Peyer's patch (tissue), 4 donors: Measurements from ENCODE around the gene MAP6D1.

Experiments
- CTCF ChIP-seq, 6 experiments: fragments of 450-650 bp in 4 of 6; fragments of 200-600 bp in 2 of 6; sonication (generic) in 1 of 6; IDR thresholded peaks; one replicate each; pipeline ENCODE4 v1.5.1; 2017 to 2019; ENCODE audit warnings: antibody characterized with exemption in 6 of 6, mild to moderate bottlenecking in 3 of 6, moderate library complexity in 1 of 6
- POLR2A ChIP-seq, 2 donors: fragments of 450-650 bp; IDR thresholded peaks; one replicate each; pipeline ENCODE4 v1.5.1; 2017; ENCODE audit warnings: antibody characterized with exemption in 2 of 2, mild to moderate bottlenecking in 2 of 2, moderate library complexity in 2 of 2

- no peak for TF ChIP-seq CTCF (IDR thresholded peaks at IDR 0.05)
- no peak for TF ChIP-seq POLR2A (IDR thresholded peaks at IDR 0.05)
Measured at GRCh38 chr3:183862610-183863009, 37.2 kb upstream of the MAP6D1 start.
